Choroid plexus epithelial cell (primary cell): ENCODE results near the gene ADAMTS20.

Experiments used
- DNase-seq: peaks from one replicate; pipeline ENCODE4 v3.0.0-alpha.2; 2010; ENCODE audit warnings: low read depth
- H3K4me3 ChIP-seq: 2 replicates; pipeline ENCODE4 v1.5.1; 2011; ENCODE audit warnings: low read depth, mild to moderate bottlenecking, control low read depth, low read length, moderate library complexity
- CTCF ChIP-seq: conservative IDR thresholded peaks from 2 replicates; pipeline ENCODE4 v1.5.1; 2011; ENCODE audit warnings: low read depth, mild to moderate bottlenecking, control low read depth, inconsistent platforms, low read length, moderate library complexity

Gene ADAMTS20

GRCh38 chr12:43493261-43493797 is 58.7 kb downstream of the ADAMTS20 start:
- H3K4me3 ChIP-seq = no peak overlapping the region
- no peak for DNase-seq
- TF ChIP-seq CTCF = no peak

- H3K4me3 ChIP-seq = no peak overlapping the region
- TF ChIP-seq CTCF = no peak
- peak; percentile 2 for DNase-seq
These were observed 69.5 kb downstream of the ADAMTS20 start for GRCh38 chr12:43482311-43483085.

- TF ChIP-seq CTCF = no peak
- peak; percentile 2 for DNase-seq
- no peak overlapping the region for H3K4me3 ChIP-seq
These were observed 71.4 kb downstream of the ADAMTS20 start for GRCh38 chr12:43480591-43480990.

GRCh38 chr12:43462741-43463140 is 89.3 kb downstream of the ADAMTS20 start:
- no peak for TF ChIP-seq CTCF
- no peak for DNase-seq
- H3K4me3 ChIP-seq = no peak overlapping the region

GRCh38 chr12:43462080-43462479 is 89.9 kb downstream of the ADAMTS20 start:
- no peak for TF ChIP-seq CTCF
- H3K4me3 ChIP-seq = no peak overlapping the region
- DNase-seq = no peak

GRCh38 chr12:43459285-43459684 is 92.7 kb downstream of the ADAMTS20 start:
- no peak for TF ChIP-seq CTCF
- no peak overlapping the region for H3K4me3 ChIP-seq
- no peak for DNase-seq

GRCh38 chr12:43453761-43454160 is 98.2 kb downstream of the ADAMTS20 start:
- no peak overlapping the region for H3K4me3 ChIP-seq
- peak; percentile 14 for DNase-seq

More at GRCh38 chr12:43453761-43454160, 98.2 kb downstream of the ADAMTS20 start:
- TF ChIP-seq CTCF = no peak
